ENCODE measurements around the gene TAOK3. TPM values are rescaled to one million over a fixed set of nuclear protein-coding genes. Genes with fewer than 3 reads are reported as not detected.

The TAOK3 gene
- total and polyA plus RNA-seq, 4 donors, result 19.9 to 54.5 (median 37.7) TPM

DNA sequence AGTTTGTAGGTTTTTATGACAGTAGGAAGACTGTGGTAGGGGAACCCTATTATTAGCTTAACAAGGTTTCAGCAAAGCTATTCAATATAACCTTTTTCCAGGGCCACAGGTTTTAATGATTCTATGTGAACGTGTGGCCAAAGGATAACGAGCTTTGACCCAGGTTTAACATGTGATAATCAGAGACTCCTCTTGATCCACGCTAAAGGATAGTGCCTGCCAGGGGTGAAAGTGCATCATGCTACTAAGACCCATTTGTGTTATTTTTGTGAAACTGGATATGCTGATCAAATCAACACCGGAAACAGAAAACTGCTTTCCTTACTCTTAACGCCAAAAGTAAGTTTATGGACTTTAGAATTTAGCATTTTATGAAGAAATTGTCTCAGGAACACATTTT is 909 bp upstream of the TAOK3 start:
- Histone ChIP-seq H3K9ac (ENCODE audit: insufficient read depth in 1 of 2, low read length in 2 of 2) (peak overlapping the region in 1 of 2 donors; percentile 84), H3K4me3 (no peak overlapping the region), H3K36me3 (ENCODE audit: control insufficient read depth in 4 of 4, insufficient read depth in 4 of 4, low read length in 4 of 4) (no peaks in the 10 kb centered on the region), H3K27ac (ENCODE audit: low read depth in 1 of 2, low read length in 1 of 2) (peak overlapping the region in 1 of 2 donors; percentile 98), H3K9me3 (ENCODE audit: control insufficient read depth in 4 of 4, insufficient read depth in 3 of 4, low read length in 3 of 4) (no peaks in the 10 kb centered on the region), H3K27me3 (ENCODE audit: control insufficient read depth in 3 of 3, insufficient read depth in 3 of 3, low read length in 2 of 3) (no peaks in the 10 kb centered on the region), H3K4me1 (ENCODE audit: control insufficient read depth in 5 of 5, insufficient read depth in 5 of 5, low read length in 5 of 5) (peaks cover 0 to 32% (median 11%) of the 10 kb centered on the region in 5 donors)
- WGBS, 2 donors, result 66 to 69% methylated on average over 5 of the region's 5 CpGs
- ATAC-seq (ENCODE audit: insufficient read depth, low FRiP score) (no peak), DNase-seq (no peak)
- TF ChIP-seq, protein P1, sequence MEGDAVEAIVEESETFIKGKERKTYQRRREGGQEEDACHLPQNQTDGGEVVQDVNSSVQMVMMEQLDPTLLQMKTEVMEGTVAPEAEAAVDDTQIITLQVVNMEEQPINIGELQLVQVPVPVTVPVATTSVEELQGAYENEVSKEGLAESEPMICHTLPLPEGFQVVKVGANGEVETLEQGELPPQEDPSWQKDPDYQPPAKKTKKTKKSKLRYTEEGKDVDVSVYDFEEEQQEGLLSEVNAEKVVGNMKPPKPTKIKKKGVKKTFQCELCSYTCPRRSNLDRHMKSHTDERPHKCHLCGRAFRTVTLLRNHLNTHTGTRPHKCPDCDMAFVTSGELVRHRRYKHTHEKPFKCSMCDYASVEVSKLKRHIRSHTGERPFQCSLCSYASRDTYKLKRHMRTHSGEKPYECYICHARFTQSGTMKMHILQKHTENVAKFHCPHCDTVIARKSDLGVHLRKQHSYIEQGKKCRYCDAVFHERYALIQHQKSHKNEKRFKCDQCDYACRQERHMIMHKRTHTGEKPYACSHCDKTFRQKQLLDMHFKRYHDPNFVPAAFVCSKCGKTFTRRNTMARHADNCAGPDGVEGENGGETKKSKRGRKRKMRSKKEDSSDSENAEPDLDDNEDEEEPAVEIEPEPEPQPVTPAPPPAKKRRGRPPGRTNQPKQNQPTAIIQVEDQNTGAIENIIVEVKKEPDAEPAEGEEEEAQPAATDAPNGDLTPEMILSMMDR (IDR thresholded peaks at IDR 0.05; ENCODE audit: control extremely low read depth, extremely low read depth), result no peak

DNA sequence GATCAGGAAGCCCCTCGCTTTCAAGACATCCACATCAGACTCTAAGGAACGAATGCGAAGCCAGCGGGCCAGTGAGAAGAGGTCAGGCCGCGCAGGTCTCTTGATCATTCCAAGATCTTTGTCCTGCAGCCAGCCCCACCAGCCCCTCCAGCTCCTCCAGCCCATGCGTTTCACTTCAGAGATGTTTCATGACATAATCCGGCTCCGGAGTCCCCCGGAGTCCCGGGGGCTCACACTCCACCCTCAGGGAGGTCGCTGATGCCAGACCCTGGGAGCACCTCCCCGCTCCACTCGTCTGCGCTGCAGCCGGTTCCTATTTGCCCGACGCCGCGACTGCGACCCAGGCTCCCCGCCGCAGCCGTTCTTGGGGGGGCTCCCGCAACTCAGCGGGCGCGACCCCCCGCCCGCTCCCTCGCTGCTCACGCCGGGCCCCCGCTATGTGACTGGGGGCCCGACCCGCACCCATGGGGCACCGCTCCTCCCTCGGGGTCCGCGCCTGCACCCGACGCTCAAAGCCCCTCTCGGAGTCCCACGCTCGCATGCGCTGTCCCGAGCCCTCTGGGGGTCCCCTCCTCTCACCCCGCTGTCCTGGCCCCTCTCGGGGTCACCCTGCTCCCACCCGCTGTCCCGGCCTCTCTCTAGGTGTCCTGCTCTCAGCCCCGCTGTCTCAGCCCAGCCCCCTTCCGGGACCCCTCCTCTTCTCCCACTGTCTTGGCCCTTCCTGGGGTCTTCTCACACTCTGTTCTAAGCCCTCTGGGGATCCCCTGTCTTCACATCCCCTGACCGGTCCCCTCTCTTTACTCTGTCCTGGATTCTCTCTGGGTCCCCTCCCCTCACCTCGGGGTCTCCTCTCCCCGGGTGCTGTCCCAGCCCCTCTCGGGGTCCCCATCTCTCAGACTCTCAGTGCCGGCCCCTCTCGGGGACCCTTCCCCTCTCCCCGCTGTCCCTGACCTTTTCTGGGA is 1.1 kb downstream of the TAOK3 start:
- peak overlapping the region in 1 of 2 donors; percentile 27 for H3K27ac ChIP-seq (ENCODE audit: low read depth in 1 of 2, low read length in 1 of 2)
- 1% methylated on average over 59 to 60 of the region's 60 CpGs for WGBS, 2 donors
- ATAC-seq (ENCODE audit: insufficient read depth, low FRiP score), result no peak

DNA sequence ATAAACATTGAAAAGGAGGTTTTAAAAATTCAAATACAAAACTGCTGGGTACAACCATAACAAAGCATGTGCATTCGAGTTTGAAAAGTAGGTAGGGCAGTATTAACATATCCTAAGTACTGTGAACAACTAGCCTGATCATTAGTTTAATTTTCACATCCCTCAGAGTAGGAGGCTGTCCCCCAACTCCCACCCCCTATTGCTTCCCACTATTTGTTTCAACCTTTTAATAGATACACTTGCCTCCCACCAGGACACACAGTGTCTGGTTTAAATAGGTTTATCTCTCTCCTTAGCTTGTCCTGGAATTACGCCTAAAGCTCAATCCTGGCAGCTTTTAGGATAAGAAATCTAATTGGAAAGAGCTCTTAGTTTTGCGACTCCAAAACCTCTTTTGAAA is 2.1 kb downstream of the TAOK3 start:
- Histone ChIP-seq H3K9ac (ENCODE audit: insufficient read depth in 1 of 2, low read length in 2 of 2) (peak overlapping the region; percentile 13 to 75), H3K36me3 (ENCODE audit: control insufficient read depth in 4 of 4, insufficient read depth in 4 of 4, low read length in 4 of 4) (no peaks in the 10 kb centered on the region), H3K27me3 (ENCODE audit: control insufficient read depth in 3 of 3, insufficient read depth in 3 of 3, low read length in 2 of 3) (no peaks in the 10 kb centered on the region), H3K4me3 (no peak overlapping the region), H3K27ac (ENCODE audit: low read depth in 1 of 2, low read length in 1 of 2) (no peak overlapping the region), H3K4me1 (ENCODE audit: control insufficient read depth in 5 of 5, insufficient read depth in 5 of 5, low read length in 5 of 5) (peaks cover 0 to 18% (median 9%) of the 10 kb centered on the region in 5 donors), H3K9me3 (ENCODE audit: control insufficient read depth in 4 of 4, insufficient read depth in 3 of 4, low read length in 3 of 4) (no peaks in the 10 kb centered on the region)
- DNase-seq, result peak in 1 of 3 donors; percentile 27
- 23 to 39% methylated on average over 3 of the region's 3 CpGs for WGBS, 2 donors
- TF ChIP-seq, protein P1 (IDR thresholded peaks at IDR 0.05; ENCODE audit: control extremely low read depth, extremely low read depth), result no peak
- ATAC-seq (ENCODE audit: insufficient read depth, low FRiP score), result no peak

More for the DNA sequence above, 1.1 kb downstream of the TAOK3 start:
- H3K9me3 ChIP-seq (ENCODE audit: control insufficient read depth in 4 of 4, insufficient read depth in 3 of 4, low read length in 3 of 4), result no peaks in the 10 kb centered on the region
- H3K4me3 ChIP-seq, result peak overlapping the region; percentile 100
- peak overlapping the region; percentile 31 to 75 for H3K9ac ChIP-seq (ENCODE audit: insufficient read depth in 1 of 2, low read length in 2 of 2)
- peaks cover 0 to 22% (median 9%) of the 10 kb centered on the region in 5 donors for H3K4me1 ChIP-seq (ENCODE audit: control insufficient read depth in 5 of 5, insufficient read depth in 5 of 5, low read length in 5 of 5)
- DNase-seq, result peak; percentile 44 to 53 (median 45)
- H3K27me3 ChIP-seq (ENCODE audit: control insufficient read depth in 3 of 3, insufficient read depth in 3 of 3, low read length in 2 of 3), result no peaks in the 10 kb centered on the region
- TF ChIP-seq, protein P1 (IDR thresholded peaks at IDR 0.05; ENCODE audit: control extremely low read depth, extremely low read depth), result no peak
- no peaks in the 10 kb centered on the region for H3K36me3 ChIP-seq (ENCODE audit: control insufficient read depth in 4 of 4, insufficient read depth in 4 of 4, low read length in 4 of 4)

Data from lung (tissue), 12 donors.